Activated T-cell treated with anti-CD3 and anti-CD28 coated beads, Interleukin-2, amount 50 U/mL, for 72 hours (primary cell): Measurements from ENCODE around the gene ZNF714. TPM values are rescaled to one million over a fixed set of nuclear protein-coding genes. Genes with fewer than 3 reads are reported as not detected.

ENCODE experiments used
- total RNA-seq, 2 donors: library from RNA; stranded (reverse); gene quantifications; one replicate each; pipeline ENCODE4 v1.2.3, GENCODE V29; 2022

The ZNF714 gene
- total RNA-seq, 2 donors from 2014 or later: 23.9 to 35.7 TPM

Other genes with a start within 250 kb of the ZNF714 start
- 10 to 100 TPM; 23.8 to 25.0 TPM for gene ZNF85, start 159.0 kb upstream of the ZNF714 start, total RNA-seq
- 10 to 100 TPM; 25.9 to 27.7 TPM for gene ZNF430, start 61.5 kb upstream of the ZNF714 start, total RNA-seq
- gene ZNF431, start 59.8 kb downstream of the ZNF714 start, total RNA-seq: 10 to 100 TPM; 23.3 to 33.3 TPM
- 10 to 100 TPM; 13.0 to 13.6 TPM for gene ZNF708, start 247.2 kb downstream of the ZNF714 start, total RNA-seq